Measurements from ENCODE around the gene LIME1. TPM values are rescaled to one million over a fixed set of nuclear protein-coding genes. Genes with fewer than 3 reads are reported as not detected.

Gene LIME1
- total RNA-seq, 1 donor = 3.5 TPM

- peak overlapping the region; percentile 80 for H3K4me3 ChIP-seq (ENCODE audit: low read depth, low read length)
- DNase-seq (ENCODE audit: low read depth) = peak; percentile 48
- TF ChIP-seq CTCF (IDR thresholded peaks at IDR 0.05; ENCODE audit: insufficient read depth, low read depth, low read length) = peak; percentile 26
Measured at GRCh38 chr20:63706852-63707557, 29.5 kb upstream of the LIME1 start.

- DNase-seq (ENCODE audit: low read depth) = peak; percentile 81
- peak within 1 kb of the TSS; percentile 80 for H3K4me3 ChIP-seq (ENCODE audit: low read depth, low read length)
- no peak for TF ChIP-seq CTCF (IDR thresholded peaks at IDR 0.05; ENCODE audit: insufficient read depth, low read depth, low read length)
Measured at GRCh38 chr20:63707558-63708300, 28.7 kb upstream of the LIME1 start, which contains the start of the genes ARFRP1 and ZGPAT. Gene ARFRP1 (minus strand): TSS chr20:63707976. CDS start chr20:63707091, 885 bp downstream. Gene ZGPAT (plus strand): TSS chr20:63708039. CDS start chr20:63708581, 542 bp downstream.

- no peak for TF ChIP-seq CTCF (IDR thresholded peaks at IDR 0.05; ENCODE audit: insufficient read depth, low read depth, low read length)
- H3K4me3 ChIP-seq (ENCODE audit: low read depth, low read length) = peak overlapping the region; percentile 80
- no peak for DNase-seq (ENCODE audit: low read depth)
Measured at GRCh38 chr20:63708301-63709148, 27.9 kb upstream of the LIME1 start.

GRCh38 chr20:63709149-63709527 is 27.3 kb upstream of the LIME1 start:
- no peak for DNase-seq (ENCODE audit: low read depth)
- peak overlapping the region; percentile 80 for H3K4me3 ChIP-seq (ENCODE audit: low read depth, low read length)
- no peak for TF ChIP-seq CTCF (IDR thresholded peaks at IDR 0.05; ENCODE audit: insufficient read depth, low read depth, low read length)

- DNase-seq (ENCODE audit: low read depth) = no peak
- no peak overlapping the region for H3K4me3 ChIP-seq (ENCODE audit: low read depth, low read length)
- no peak for TF ChIP-seq CTCF (IDR thresholded peaks at IDR 0.05; ENCODE audit: insufficient read depth, low read depth, low read length)
Measured at GRCh38 chr20:63711085-63711645, 25.3 kb upstream of the LIME1 start.

- no peak for DNase-seq (ENCODE audit: low read depth)
- TF ChIP-seq CTCF (IDR thresholded peaks at IDR 0.05; ENCODE audit: insufficient read depth, low read depth, low read length) = no peak
- no peak overlapping the region for H3K4me3 ChIP-seq (ENCODE audit: low read depth, low read length)
Measured at GRCh38 chr20:63712191-63712590, 24.3 kb upstream of the LIME1 start.

Data from fibroblast of villous mesenchyme (primary cell).